Stimulated activated CD4-positive, alpha-beta T cell treated with anti-CD3 and anti-CD28 coated beads, Interleukin-2, amount 100 ng/mL, for 48 hours (primary cell): Measurements from ENCODE around the gene CDH16.
"Not testable (repeated sequence)": the region's sequence is repeated elsewhere in the genome, so short reads cannot be mapped to it uniquely, and the experiment has no call there.

Source experiments
- DNase-seq, 2 donors: peaks; one replicate each; pipeline ENCODE4 v3.0.0-alpha.2; 2020

Gene CDH16

GRCh38 chr16:66891797-66892196 is 26.9 kb downstream of the CDH16 start:
- no peak for DNase-seq

GRCh38 chr16:66891360-66891759 is 27.3 kb downstream of the CDH16 start:
- no peak for DNase-seq

- no peak for DNase-seq
These were observed 27.9 kb downstream of the CDH16 start for GRCh38 chr16:66890799-66891198.

- DNase-seq = no peak
These were observed 29.1 kb downstream of the CDH16 start for GRCh38 chr16:66889622-66890021.

- no peak for DNase-seq
These were observed 29.8 kb downstream of the CDH16 start for GRCh38 chr16:66888647-66889615.

- no peak for DNase-seq
These were observed 31.8 kb downstream of the CDH16 start for GRCh38 chr16:66886914-66887313.

GRCh38 chr16:66886321-66886720 is 32.4 kb downstream of the CDH16 start:
- DNase-seq = no peak

- no peak for DNase-seq
These were observed 33.2 kb downstream of the CDH16 start for GRCh38 chr16:66885491-66885890.

GRCh38 chr16:66882702-66883101 is 36.0 kb downstream of the CDH16 start:
- DNase-seq = no peak

GRCh38 chr16:66881964-66882508 is 36.6 kb downstream of the CDH16 start:
- DNase-seq = no peak

GRCh38 chr16:66881560-66881959 is 37.1 kb downstream of the CDH16 start:
- DNase-seq = no peak

- no peak for DNase-seq
These were observed 37.7 kb downstream of the CDH16 start for GRCh38 chr16:66881014-66881417.

- peak; percentile 88 to 90 for DNase-seq
These were observed 38.2 kb downstream of the CDH16 start, which contains the start of gene PDP2 for GRCh38 chr16:66880288-66881013. Gene PDP2 (plus strand): TSS chr16:66880515. CDS start chr16:66884285, 3,770 bp downstream.

- peak; percentile 65 to 66 for DNase-seq
These were observed 40.6 kb downstream of the CDH16 start for GRCh38 chr16:66878067-66878466.

GRCh38 chr16:66874079-66874775 is 44.5 kb downstream of the CDH16 start:
- no peak for DNase-seq

GRCh38 chr16:66873685-66874055 is 45.0 kb downstream of the CDH16 start:
- no peak for DNase-seq

GRCh38 chr16:66872943-66873684 is 45.6 kb downstream of the CDH16 start:
- peak; percentile 94 for DNase-seq

- no peak for DNase-seq
These were observed 46.1 kb downstream of the CDH16 start for GRCh38 chr16:66872559-66872942.

GRCh38 chr16:66871840-66872239 is 46.8 kb downstream of the CDH16 start:
- no peak for DNase-seq

GRCh38 chr16:66871363-66871762 is 47.3 kb downstream of the CDH16 start:
- not testable (repeated sequence) for DNase-seq

- DNase-seq = no peak
These were observed 49.3 kb downstream of the CDH16 start for GRCh38 chr16:66869424-66869823.

- DNase-seq = no peak
These were observed 55.0 kb downstream of the CDH16 start for GRCh38 chr16:66863707-66864106.
